T1000 (cell line): ENCODE measurements around the gene DPH5.

Source experiments
- DNase-seq: peaks from one replicate; lab custom pipeline; 2025; ENCODE audit warnings: mixed read lengths; lab: John Stamatoyannopoulos, UW

Gene DPH5

GRCh38 chr1:100942304-100943046 is 83.1 kb downstream of the DPH5 start:
- no peak for DNase-seq

DNA sequence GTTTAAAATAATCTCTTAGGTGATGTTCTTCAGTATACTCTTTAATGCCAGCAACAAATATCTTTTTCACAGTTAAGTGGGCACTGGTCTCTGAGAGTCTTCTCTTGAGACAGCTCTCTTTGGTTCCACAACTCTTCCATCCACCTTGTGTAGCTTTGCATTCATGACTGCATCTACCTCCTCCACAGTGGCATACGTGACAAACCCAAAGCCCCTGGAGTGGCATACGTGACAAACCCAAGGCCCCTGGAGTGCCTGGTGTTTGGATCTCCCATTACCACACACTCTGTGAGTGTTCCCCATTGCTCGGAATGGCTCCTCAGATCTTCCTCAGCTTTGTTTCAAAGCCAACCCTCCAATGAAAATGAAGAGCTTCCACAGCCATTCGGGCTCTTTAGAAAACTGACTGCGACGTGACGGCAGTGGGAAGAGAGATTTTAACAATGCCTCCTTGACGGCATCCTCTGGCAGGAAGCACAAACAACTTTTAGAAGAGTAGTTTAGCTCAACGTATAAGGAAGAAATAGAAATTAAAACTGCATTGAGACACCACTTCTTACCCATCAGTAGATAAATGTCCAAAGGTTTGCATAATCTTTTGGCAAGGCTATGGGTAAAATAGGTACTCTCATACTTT is 83.9 kb downstream of the DPH5 start:
- DNase-seq, result no peak

DNA sequence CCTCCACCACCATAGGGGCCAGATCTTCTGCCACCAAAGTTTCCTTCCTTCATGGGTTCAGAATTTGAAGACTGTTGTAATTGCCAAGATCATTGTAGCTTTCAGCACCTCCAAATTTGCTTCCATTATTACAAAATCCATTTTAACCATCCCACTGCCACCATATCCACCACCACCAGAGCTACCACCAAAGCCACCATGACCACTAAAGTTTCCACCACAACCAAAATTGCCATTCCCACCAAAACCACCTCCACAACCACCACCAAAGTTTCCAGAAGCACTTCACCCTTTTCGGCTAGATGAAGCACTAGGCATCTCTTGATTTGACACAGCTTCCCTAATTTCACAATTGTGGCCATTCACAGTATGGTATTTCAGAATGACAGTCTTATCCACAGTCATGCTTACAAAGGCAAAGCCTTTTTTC is 84.5 kb downstream of the DPH5 start:
- no peak for DNase-seq
